Subcutaneous adipose tissue (tissue), 4 donors: ENCODE measurements around the gene DAZAP1. TPM values are rescaled to one million over a fixed set of nuclear protein-coding genes. Genes with fewer than 3 reads are reported as not detected.

ENCODE experiments used
- total RNA-seq, 4 donors: library from RNA; depleted of rRNA; stranded (reverse); fragments of >200 nt; gene quantifications; one replicate each; pipeline ENCODE4 v1.1.0, GENCODE V29; 2016
- TF ChIP-seq, protein P1 (sequence below): fragments of 450-650 bp; IDR thresholded peaks from one replicate; pipeline ENCODE4 v1.5.1; 2016; ENCODE audit warnings: low read depth, mild to moderate bottlenecking, control low read depth, antibody characterized with exemption, moderate library complexity

The DAZAP1 gene
- total RNA-seq, 4 donors from 2014 or later = 25.8 to 46.7 (median 33.6) TPM

DNA sequence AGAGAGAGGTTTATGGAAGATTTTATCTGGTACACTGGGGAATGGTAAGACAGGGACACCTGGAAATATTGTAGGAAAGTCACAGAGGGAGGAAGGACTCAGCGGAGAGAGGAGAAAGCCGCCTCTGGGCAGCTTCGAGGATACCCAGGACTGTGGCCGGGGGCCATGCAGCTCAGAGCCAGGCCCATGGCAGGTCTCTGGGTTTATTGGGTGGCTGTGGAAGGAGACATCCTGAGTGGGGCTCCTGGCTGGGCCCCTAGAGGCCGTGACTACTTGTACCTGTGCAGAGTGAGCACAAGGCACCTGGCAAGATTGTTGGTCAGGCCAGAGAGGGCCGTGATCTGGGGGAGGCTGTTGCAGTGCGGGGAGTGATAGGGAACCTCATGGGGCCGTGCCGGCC lies 3.4 kb downstream of the DAZAP1 start:
- TF ChIP-seq, protein P1, sequence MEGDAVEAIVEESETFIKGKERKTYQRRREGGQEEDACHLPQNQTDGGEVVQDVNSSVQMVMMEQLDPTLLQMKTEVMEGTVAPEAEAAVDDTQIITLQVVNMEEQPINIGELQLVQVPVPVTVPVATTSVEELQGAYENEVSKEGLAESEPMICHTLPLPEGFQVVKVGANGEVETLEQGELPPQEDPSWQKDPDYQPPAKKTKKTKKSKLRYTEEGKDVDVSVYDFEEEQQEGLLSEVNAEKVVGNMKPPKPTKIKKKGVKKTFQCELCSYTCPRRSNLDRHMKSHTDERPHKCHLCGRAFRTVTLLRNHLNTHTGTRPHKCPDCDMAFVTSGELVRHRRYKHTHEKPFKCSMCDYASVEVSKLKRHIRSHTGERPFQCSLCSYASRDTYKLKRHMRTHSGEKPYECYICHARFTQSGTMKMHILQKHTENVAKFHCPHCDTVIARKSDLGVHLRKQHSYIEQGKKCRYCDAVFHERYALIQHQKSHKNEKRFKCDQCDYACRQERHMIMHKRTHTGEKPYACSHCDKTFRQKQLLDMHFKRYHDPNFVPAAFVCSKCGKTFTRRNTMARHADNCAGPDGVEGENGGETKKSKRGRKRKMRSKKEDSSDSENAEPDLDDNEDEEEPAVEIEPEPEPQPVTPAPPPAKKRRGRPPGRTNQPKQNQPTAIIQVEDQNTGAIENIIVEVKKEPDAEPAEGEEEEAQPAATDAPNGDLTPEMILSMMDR = no peak

DNA sequence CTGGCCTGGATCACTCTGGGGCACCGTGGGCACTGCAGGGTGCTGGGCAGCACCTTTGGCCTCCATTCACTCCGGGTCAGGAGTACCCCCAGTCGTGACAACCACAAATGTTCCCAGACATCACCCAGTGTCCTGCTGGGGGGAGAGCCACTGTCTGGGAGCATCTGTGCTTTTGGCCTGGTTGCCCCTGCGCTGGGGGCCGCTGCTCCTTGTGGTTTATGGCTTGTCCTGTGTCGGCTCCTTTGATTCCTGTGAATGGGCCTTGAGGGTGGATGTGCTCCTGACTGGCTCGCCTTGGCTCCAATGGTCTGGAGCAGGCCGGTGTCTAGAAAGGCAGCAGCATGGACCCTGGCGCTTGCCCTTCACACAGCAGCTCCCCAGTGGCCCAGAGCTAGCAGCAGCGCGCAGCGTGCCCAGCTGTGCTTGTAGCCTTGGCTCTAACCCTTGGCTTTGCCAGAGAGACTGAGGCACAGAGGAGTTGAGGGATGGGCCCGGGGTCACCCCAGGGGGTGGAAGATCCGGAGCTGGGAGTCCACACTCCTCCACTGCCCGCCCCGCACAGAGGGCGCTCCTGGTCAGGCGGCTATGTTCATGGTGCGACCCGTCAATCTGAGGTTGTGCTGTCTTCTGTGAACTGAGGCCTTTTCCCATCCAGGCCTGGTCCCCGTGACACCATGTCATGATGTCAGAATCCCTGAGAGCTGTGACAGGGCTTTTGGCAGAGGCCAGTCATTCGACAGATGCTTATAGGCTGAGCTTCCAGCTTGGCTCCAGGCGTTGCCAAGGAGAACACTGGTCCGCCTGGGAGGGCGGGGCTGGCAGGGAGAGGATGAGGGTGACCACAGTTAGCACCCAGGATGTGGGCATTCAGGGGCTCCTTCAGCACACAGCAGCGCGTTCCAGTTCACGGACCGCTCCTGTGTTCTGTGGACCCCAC lies 4.1 kb downstream of the DAZAP1 start:
- TF ChIP-seq, protein P1 = no peak

DNA sequence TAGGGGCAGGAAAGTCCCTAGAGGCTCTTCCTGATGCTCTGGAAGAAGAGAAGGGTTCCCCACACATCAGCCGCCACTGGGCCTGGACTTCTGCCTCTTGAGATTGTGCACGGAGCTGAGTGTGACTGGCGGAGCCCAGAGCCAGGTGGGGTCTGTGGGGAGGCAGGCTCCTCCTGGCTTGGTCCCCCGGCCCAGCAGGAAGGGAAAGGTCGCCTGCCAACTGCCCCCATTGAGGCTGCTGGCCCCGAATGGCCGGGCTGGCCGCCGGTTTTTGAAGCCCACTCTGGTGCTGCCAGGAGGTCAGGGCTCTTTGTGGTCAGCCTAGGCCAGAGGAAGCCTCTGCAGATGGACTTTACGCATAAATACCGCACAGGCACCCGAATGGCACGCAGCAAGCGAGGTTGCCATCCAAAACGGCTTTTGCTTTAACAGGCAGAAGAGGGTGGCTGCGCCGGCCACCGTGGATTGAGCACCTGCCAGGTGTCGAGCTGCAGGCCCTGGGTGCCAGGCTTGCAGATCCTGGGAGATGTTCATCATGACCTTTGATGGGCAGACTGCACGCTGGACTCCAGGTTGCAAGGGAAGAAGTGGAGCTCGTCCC lies 5.0 kb downstream of the DAZAP1 start:
- TF ChIP-seq, protein P1 = no peak

DNA sequence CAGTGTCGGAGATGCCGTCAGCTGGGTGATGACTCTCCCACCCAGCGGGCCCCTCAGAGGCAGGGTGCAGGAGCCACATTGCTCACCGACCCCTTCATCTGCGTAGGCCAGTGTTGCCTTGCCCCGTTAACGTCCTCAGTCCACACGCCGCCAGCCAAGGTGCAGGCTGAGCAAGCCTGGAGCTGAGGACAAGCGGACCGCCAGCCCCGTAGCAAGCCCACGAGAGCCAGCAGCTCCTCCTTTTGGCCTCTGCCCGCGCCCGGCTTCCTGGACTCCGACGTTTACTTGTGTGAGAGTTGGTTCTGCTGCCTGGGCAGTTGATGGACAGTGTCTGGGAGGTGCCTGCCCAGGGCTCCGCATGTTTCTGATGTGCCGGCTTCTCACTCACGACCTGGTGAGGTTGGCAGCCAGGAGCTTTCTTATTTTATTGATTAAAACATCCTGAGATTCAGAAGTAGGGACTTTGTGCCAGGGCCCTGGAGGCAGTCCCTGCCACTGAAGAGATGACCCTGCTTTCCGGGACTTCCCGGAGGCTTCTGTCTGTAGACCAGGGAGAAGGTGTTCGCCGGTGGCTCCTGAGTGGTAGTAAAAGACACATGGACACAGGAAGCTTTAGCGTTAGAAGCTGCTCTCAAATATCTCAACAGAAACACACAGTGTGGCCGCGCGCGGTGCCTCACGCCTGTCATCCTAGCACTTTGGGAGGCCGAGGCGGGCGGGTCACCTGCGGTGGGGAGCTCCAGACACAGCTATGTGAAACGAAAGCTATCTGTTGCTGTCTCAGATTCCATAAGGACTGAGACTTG lies 5.8 kb downstream of the DAZAP1 start:
- TF ChIP-seq, protein P1 = no peak

DNA sequence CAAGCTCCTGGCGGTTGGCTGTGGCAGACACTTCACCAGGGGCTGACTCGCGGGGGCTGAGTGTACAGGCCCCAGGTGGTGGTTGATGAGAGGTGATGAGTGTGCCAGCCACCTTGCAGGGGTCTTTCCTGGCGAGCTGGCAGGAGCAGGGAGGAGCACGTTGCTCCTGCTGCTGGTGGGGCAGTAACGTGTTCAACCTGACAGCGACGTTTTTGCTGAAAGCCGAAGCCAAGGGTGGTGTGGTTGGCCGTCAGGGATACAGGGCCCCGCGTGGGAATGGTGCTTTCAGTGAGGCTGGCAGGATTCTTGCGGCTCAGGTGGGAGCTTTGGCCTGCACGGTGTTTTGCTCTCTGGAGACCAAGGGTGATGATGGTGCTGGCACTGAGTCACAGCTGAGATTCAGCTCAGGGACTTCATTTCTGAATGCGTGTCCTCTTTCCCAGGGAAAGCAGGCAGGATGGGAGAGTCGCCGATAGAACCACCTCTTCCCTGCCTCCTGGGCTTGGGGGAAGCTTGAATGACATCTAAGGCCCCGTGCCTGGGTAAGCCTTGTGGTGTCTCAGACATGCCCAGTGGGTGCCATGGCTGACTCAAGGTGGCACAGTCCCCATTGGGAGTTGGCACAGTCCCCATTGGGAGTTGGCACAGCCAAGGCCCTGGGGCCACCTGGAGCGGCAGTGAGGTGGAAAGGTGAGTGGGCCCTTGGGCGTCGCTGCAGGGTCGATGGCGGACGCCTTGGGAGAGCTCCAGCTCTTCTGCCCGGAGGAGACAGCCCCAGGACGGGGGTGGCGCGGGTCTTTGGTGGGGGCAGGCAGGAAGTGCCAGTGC lies 8.8 kb downstream of the DAZAP1 start:
- TF ChIP-seq, protein P1 = no peak

DNA sequence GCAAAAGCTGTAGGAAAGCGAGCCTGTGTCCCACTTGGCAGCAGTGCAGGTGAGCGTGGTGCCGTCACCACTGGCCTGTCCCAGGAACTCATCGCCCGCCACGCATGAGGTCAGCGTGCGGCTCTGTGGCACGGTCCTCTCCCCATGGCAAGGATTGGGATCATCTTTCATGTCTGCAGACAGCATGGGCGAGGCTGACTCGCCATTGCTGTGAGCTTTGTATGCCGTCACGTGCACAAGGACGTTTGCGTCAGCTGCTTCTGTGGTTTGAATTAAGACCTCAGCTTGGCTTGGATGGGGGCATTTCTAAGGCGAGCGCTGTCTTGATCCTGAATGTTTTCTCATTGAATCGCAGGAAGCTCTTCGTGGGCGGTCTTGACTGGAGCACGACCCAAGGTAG lies 9.8 kb downstream of the DAZAP1 start:
- TF ChIP-seq, protein P1 = no peak
